HEK293 (cell line): ENCODE data around the gene IDE.

ENCODE experiments used
- BCL11B ChIP-seq: fragments of 450-650 bp; formaldehyde crosslinking; IDR thresholded peaks from 2 replicates; pipeline ENCODE4 v1.5.1; 2016; ENCODE audit warnings: low read depth, missing biosample characterization, missing genetic modification characterization
- INSM2 ChIP-seq: fragments of 450-650 bp; formaldehyde crosslinking; IDR thresholded peaks from 2 replicates; pipeline ENCODE4 v1.5.1; 2016; ENCODE audit warnings: missing biosample characterization, missing genetic modification characterization
- OSR2 ChIP-seq: fragments of 450-650 bp; formaldehyde crosslinking; IDR thresholded peaks from 2 replicates; pipeline ENCODE4 v1.5.1; 2016; ENCODE audit warnings: missing biosample characterization, missing genetic modification characterization
- PRDM4 ChIP-seq: fragments of 450-650 bp; formaldehyde crosslinking; IDR thresholded peaks from 2 replicates; pipeline ENCODE4 v1.5.1; 2017; ENCODE audit warnings: missing biosample characterization, missing genetic modification characterization
- REPIN1 ChIP-seq: fragments of 450-650 bp; formaldehyde crosslinking; IDR thresholded peaks from 2 replicates; pipeline ENCODE4 v1.5.1; 2017; ENCODE audit warnings: missing biosample characterization, missing genetic modification characterization, low read depth
- SETDB1 ChIP-seq: IDR thresholded peaks from one replicate; pipeline ENCODE4 v1.6.1; 2017; ENCODE audit warnings: mild to moderate bottlenecking, low read length, moderate library complexity, mixed read lengths; ENCODE audit not compliant: insufficient read length
- WT1 ChIP-seq: fragments of 450-650 bp; formaldehyde crosslinking; IDR thresholded peaks from 2 replicates; pipeline ENCODE4 v1.5.1; 2016; ENCODE audit warnings: missing biosample characterization, missing genetic modification characterization
- ZBTB1 ChIP-seq: fragments of 450-650 bp; formaldehyde crosslinking; IDR thresholded peaks from 2 replicates; pipeline ENCODE4 v1.5.1; 2016; ENCODE audit warnings: missing biosample characterization, missing genetic modification characterization
- ZBTB7A ChIP-seq: fragments of 450-650 bp; formaldehyde crosslinking; IDR thresholded peaks from 2 replicates; pipeline ENCODE4 v1.5.1; 2016; ENCODE audit warnings: low read depth, missing biosample characterization, missing genetic modification characterization
- ZNF121 ChIP-seq: fragments of 450-650 bp; formaldehyde crosslinking; IDR thresholded peaks from 2 replicates; pipeline ENCODE4 v1.5.1; 2016; ENCODE audit warnings: missing biosample characterization, missing genetic modification characterization
- ZNF146 ChIP-seq: fragments of 450-650 bp; formaldehyde crosslinking; IDR thresholded peaks from 2 replicates; pipeline ENCODE4 v1.5.1; 2016; ENCODE audit warnings: missing biosample characterization, missing genetic modification characterization
- ZNF155 ChIP-seq: fragments of 450-650 bp; formaldehyde crosslinking; IDR thresholded peaks from 2 replicates; pipeline ENCODE4 v1.5.1; 2016; ENCODE audit warnings: missing biosample characterization, missing genetic modification characterization
- ZNF26 ChIP-seq: fragments of 450-650 bp; formaldehyde crosslinking; IDR thresholded peaks from 2 replicates; pipeline ENCODE4 v1.5.1; 2016; ENCODE audit warnings: missing biosample characterization, missing genetic modification characterization
- ZNF311 ChIP-seq: fragments of 450-650 bp; formaldehyde crosslinking; IDR thresholded peaks from 2 replicates; pipeline ENCODE4 v1.5.1; 2017; ENCODE audit warnings: missing biosample characterization, missing genetic modification characterization, borderline replicate concordance
- ZNF341 ChIP-seq: fragments of 450-650 bp; formaldehyde crosslinking; IDR thresholded peaks from 2 replicates; pipeline ENCODE4; 2016; ENCODE audit warnings: low read depth, missing biosample characterization, missing genetic modification characterization
- ZNF37A ChIP-seq: fragments of 450-650 bp; IDR thresholded peaks from 2 replicates; pipeline ENCODE4 v1.5.1; 2018; ENCODE audit warnings: missing biosample characterization, missing genetic modification characterization
- ZNF394 ChIP-seq: fragments of 450-650 bp; formaldehyde crosslinking; IDR thresholded peaks from 2 replicates; pipeline ENCODE4 v1.5.1; 2016; ENCODE audit warnings: missing biosample characterization, missing genetic modification characterization, mild to moderate bottlenecking, moderate library complexity, borderline replicate concordance
- ZNF473 ChIP-seq: fragments of 450-650 bp; formaldehyde crosslinking; IDR thresholded peaks from 2 replicates; pipeline ENCODE4 v1.5.1; 2017; ENCODE audit warnings: missing biosample characterization, missing genetic modification characterization
- ZNF48 ChIP-seq: fragments of 450-650 bp; formaldehyde crosslinking; IDR thresholded peaks from 2 replicates; pipeline ENCODE4 v1.5.1; 2016; ENCODE audit warnings: missing biosample characterization, missing genetic modification characterization
- ZNF544 ChIP-seq: fragments of 450-650 bp; formaldehyde crosslinking; IDR thresholded peaks from 2 replicates; pipeline ENCODE4 v1.5.0; 2017; ENCODE audit warnings: missing biosample characterization, missing genetic modification characterization
- ZNF561 ChIP-seq: fragments of 450-650 bp; IDR thresholded peaks from 2 replicates; pipeline ENCODE4 v1.5.1; 2018; ENCODE audit warnings: missing biosample characterization, missing genetic modification characterization, borderline replicate concordance
- ZNF580 ChIP-seq: fragments of 450-650 bp; formaldehyde crosslinking; IDR thresholded peaks from 2 replicates; pipeline ENCODE4 v1.5.1; 2016; ENCODE audit warnings: missing biosample characterization, missing genetic modification characterization
- ZNF610 ChIP-seq: fragments of 450-650 bp; formaldehyde crosslinking; IDR thresholded peaks from 2 replicates; pipeline ENCODE4 v1.5.1; 2016; ENCODE audit warnings: missing biosample characterization, missing genetic modification characterization, borderline replicate concordance
- ZNF626 ChIP-seq: fragments of 450-650 bp; sonication (Bioruptor Pico); formaldehyde crosslinking; IDR thresholded peaks from 2 replicates; pipeline ENCODE4 v1.5.1; 2018; ENCODE audit warnings: missing biosample characterization, missing genetic modification characterization, inconsistent platforms
- ZNF660 ChIP-seq: fragments of 450-650 bp; IDR thresholded peaks from 2 replicates; pipeline ENCODE4 v1.5.1; 2018; ENCODE audit warnings: missing biosample characterization, mild to moderate bottlenecking, missing genetic modification characterization
- ZNF670 ChIP-seq: fragments of 450-650 bp; formaldehyde crosslinking; IDR thresholded peaks from 2 replicates; pipeline ENCODE4 v1.5.1; 2016; ENCODE audit warnings: missing biosample characterization, missing genetic modification characterization, low read depth
- ZNF692 ChIP-seq: fragments of 450-650 bp; formaldehyde crosslinking; IDR thresholded peaks from 2 replicates; pipeline ENCODE4 v1.5.1; 2016; ENCODE audit warnings: missing biosample characterization, missing genetic modification characterization
- ZNF704 ChIP-seq: fragments of 450-650 bp; formaldehyde crosslinking; IDR thresholded peaks from 2 replicates; pipeline ENCODE4 v1.5.1; 2016; ENCODE audit warnings: missing biosample characterization, missing genetic modification characterization
- ZNF791 ChIP-seq: fragments of 450-650 bp; formaldehyde crosslinking; IDR thresholded peaks from 2 replicates; pipeline ENCODE4 v1.5.1; 2016; ENCODE audit warnings: missing biosample characterization, missing genetic modification characterization
- ZSCAN18 ChIP-seq: fragments of 450-650 bp; formaldehyde crosslinking; IDR thresholded peaks from 2 replicates; pipeline ENCODE4 v1.5.1; 2016; ENCODE audit warnings: missing biosample characterization, missing genetic modification characterization

Gene IDE

GRCh38 chr10:92592761-92593618 is 19.1 kb upstream of the IDE start, which contains the start of gene KIF11 (continued):
- TF ChIP-seq ZNF561 (tag by site-specific recombination) (0 out of 2 replicates have a peak, but pooled peaks have one; percentile 35), ZNF610 (tag by site-specific recombination) (no peak; the same call in 1 of the 2 replicates), PRDM4 (tag by site-specific recombination) (no peak), ZNF580 (tag by site-specific recombination) (peak; percentile 47; the same call in 1 of the 2 replicates), INSM2 (tag by site-specific recombination) (no peak), ZNF48 (tag by site-specific recombination) (no peak), ZBTB1 (no peak), ZNF26 (tag by site-specific recombination) (no peak), OSR2 (tag by site-specific recombination) (no peak), ZBTB7A (tag by site-specific recombination) (peak; percentile 75; the same call in 1 of the 2 replicates), ZNF544 (tag by site-specific recombination) (no peak), ZNF37A (tag by site-specific recombination) (no peak), REPIN1 (tag by site-specific recombination) (no peak), WT1 (no peak), BCL11B (tag by site-specific recombination) (peak; percentile 58; the same call in 1 of the 2 replicates), ZNF155 (tag by site-specific recombination) (no peak), ZSCAN18 (tag by site-specific recombination) (no peak), ZNF146 (tag by site-specific recombination) (peak; percentile 9; the same call in 1 of the 2 replicates), ZNF311 (no peak), ZNF473 (no peak), ZNF670 (tag by site-specific recombination) (no peak), ZNF626 (tag by site-specific recombination) (no peak), SETDB1 (no peak), ZNF121 (tag by site-specific recombination) (peak; percentile 80; the same call in 1 of the 2 replicates), ZNF660 (tag by site-specific recombination) (peak; percentile 73; the same call in 1 of the 2 replicates), ZNF704 (tag by site-specific recombination) (no peak), ZNF394 (tag by site-specific recombination) (no peak; the same call in 1 of the 2 replicates), ZNF791 (no peak), ZNF692 (tag by site-specific recombination) (peak; percentile 60), ZNF341 (tag by site-specific recombination) (no peak)
